ENCODE results near the gene TDRD7. TPM values are rescaled to one million over a fixed set of nuclear protein-coding genes. Genes with fewer than 3 reads are reported as not detected.

TDRD7 gene
- total RNA-seq, 1 donor from 2014 or later: 7.9 TPM

GRCh38 chr9:97468658-97469448 lies 57.0 kb downstream of the TDRD7 start:
- peaks cover 21% of the 10 kb centered on the region for H3K36me3 ChIP-seq
- TF ChIP-seq, protein P1, sequence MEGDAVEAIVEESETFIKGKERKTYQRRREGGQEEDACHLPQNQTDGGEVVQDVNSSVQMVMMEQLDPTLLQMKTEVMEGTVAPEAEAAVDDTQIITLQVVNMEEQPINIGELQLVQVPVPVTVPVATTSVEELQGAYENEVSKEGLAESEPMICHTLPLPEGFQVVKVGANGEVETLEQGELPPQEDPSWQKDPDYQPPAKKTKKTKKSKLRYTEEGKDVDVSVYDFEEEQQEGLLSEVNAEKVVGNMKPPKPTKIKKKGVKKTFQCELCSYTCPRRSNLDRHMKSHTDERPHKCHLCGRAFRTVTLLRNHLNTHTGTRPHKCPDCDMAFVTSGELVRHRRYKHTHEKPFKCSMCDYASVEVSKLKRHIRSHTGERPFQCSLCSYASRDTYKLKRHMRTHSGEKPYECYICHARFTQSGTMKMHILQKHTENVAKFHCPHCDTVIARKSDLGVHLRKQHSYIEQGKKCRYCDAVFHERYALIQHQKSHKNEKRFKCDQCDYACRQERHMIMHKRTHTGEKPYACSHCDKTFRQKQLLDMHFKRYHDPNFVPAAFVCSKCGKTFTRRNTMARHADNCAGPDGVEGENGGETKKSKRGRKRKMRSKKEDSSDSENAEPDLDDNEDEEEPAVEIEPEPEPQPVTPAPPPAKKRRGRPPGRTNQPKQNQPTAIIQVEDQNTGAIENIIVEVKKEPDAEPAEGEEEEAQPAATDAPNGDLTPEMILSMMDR (IDR thresholded peaks at IDR 0.05; ENCODE audit: borderline replicate concordance): peak; percentile 89
- H3K4me3 ChIP-seq: no peak overlapping the region
- DNase-seq: peak; percentile 64
- H3K27me3 ChIP-seq (ENCODE audit: low read depth): no peaks in the 10 kb centered on the region
- intact Hi-C loops (cut with micrococcal nuclease): loop anchor here (2.0 to 5.0 kb wide), 2 partner anchors 130 to 148 kb away; no protein-coding TSS in a partner anchor
- peaks cover 21% of the 10 kb centered on the region for H3K4me1 ChIP-seq
- no peaks in the 10 kb centered on the region for H3K9me3 ChIP-seq (replicated peaks)
- H3K27ac ChIP-seq (replicated peaks): peak overlapping the region; percentile 86

GRCh38 chr9:97470076-97470475 lies 58.2 kb downstream of the TDRD7 start:
- H3K4me3 ChIP-seq: no peak overlapping the region
- no peaks in the 10 kb centered on the region for H3K27me3 ChIP-seq (ENCODE audit: low read depth)
- H3K36me3 ChIP-seq: peaks cover 27% of the 10 kb centered on the region
- peaks cover 21% of the 10 kb centered on the region for H3K4me1 ChIP-seq
- peak overlapping the region; percentile 86 for H3K27ac ChIP-seq (replicated peaks)
- TF ChIP-seq, protein P1 (IDR thresholded peaks at IDR 0.05; ENCODE audit: borderline replicate concordance): peak; percentile 63
- no peaks in the 10 kb centered on the region for H3K9me3 ChIP-seq (replicated peaks)
- DNase-seq: no peak
- intact Hi-C loops (cut with micrococcal nuclease): no loop called here

DNA sequence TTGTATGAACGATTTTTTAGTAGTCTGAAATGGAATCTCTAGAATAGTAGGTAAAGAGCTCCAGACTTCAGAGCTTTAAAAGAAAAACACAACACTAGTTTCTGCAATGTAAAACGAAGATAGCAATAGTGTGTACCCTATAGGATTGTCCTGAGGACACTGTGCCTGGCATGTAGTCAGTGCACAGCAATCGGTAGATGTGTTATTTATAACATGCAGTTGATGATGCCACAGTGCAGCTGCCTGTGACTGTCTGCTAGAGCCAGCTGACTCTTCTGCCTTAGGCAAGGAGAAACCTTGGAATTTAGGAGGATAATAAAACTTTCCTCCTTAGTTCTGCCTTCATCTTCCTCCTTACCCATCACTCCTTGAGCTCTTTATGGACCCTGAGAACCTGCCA lies 61.8 kb downstream of the TDRD7 start:
- DNase-seq: no peak
- H3K4me1 ChIP-seq: peaks cover 19% of the 10 kb centered on the region
- no peak overlapping the region for H3K27ac ChIP-seq (replicated peaks)
- no peaks in the 10 kb centered on the region for H3K27me3 ChIP-seq (ENCODE audit: low read depth)
- H3K4me3 ChIP-seq: no peak overlapping the region
- intact Hi-C loops (cut with micrococcal nuclease): no loop called here
- peaks cover 31% of the 10 kb centered on the region for H3K36me3 ChIP-seq
- TF ChIP-seq, protein P1 (IDR thresholded peaks at IDR 0.05; ENCODE audit: borderline replicate concordance): no peak
- H3K9me3 ChIP-seq (replicated peaks): no peaks in the 10 kb centered on the region

- Histone ChIP-seq H3K27me3 (ENCODE audit: low read depth) (no peaks in the 10 kb centered on the region), H3K4me3 (no peak overlapping the region), H3K4me1 (peaks cover 11% of the 10 kb centered on the region), H3K9me3 (replicated peaks) (no peaks in the 10 kb centered on the region), H3K36me3 (peaks cover 31% of the 10 kb centered on the region), H3K27ac (replicated peaks) (no peak overlapping the region)
- TF ChIP-seq, protein P1 (IDR thresholded peaks at IDR 0.05; ENCODE audit: borderline replicate concordance): no peak
- DNase-seq: no peak
- intact Hi-C loops (cut with micrococcal nuclease): no loop called here
These were observed 62.6 kb downstream of the TDRD7 start for GRCh38 chr9:97474372-97474925.

DNA sequence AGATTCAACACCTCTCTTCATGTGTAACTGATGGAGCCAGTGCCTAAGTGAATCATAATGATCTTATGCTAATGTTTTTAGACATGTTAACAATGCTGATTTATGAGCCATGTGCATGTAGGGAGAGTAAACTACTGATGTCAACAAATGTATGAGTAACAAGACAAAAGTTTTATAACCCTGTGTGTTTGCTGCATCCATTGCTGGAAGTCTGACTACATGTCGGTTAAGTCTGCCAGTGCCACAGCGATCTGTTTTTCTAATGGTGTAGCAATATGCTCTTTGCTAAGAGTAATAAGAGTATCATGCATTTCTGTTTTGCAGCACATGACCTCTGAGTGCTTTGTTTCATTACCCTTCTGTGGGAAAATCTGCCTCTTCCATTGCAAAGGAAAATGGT lies 63.2 kb downstream of the TDRD7 start:
- Histone ChIP-seq H3K27ac (replicated peaks) (no peak overlapping the region), H3K9me3 (replicated peaks) (no peaks in the 10 kb centered on the region), H3K4me1 (peaks cover 11% of the 10 kb centered on the region), H3K4me3 (no peak overlapping the region), H3K27me3 (ENCODE audit: low read depth) (no peaks in the 10 kb centered on the region), H3K36me3 (peaks cover 31% of the 10 kb centered on the region)
- no peak for DNase-seq
- intact Hi-C loops (cut with micrococcal nuclease): no loop called here
- TF ChIP-seq, protein P1 (IDR thresholded peaks at IDR 0.05; ENCODE audit: borderline replicate concordance): no peak
